C4-2B (cell line): Measurements from ENCODE around the gene SLAMF6.

Experiments used
- CTCF ChIP-seq: fragments of 450-650 bp; conservative IDR thresholded peaks from 2 replicates; pipeline ENCODE4 v1.5.1; 2017; ENCODE audit warnings: mild to moderate bottlenecking
- ZFX ChIP-seq: fragments of 450-650 bp; IDR thresholded peaks from 2 replicates; pipeline ENCODE4 v1.6.1; 2017

GRCh38 chr1:160540859-160541233, 17.8 kb upstream of the SLAMF6 start:
- TF ChIP-seq CTCF (no peak), ZFX (no peak)
